ENCODE data around the gene COMMD1. TPM values are rescaled to one million over a fixed set of nuclear protein-coding genes. Genes with fewer than 3 reads are reported as not detected.
"Not testable (repeated sequence)": the region's sequence is repeated elsewhere in the genome, so short reads cannot be mapped to it uniquely, and the experiment has no call there.

The COMMD1 gene
- total RNA-seq, 2 donors from 2014 or later = 33.0 to 35.1 TPM

GRCh38 chr2:62001431-62001830, 96.0 kb downstream of the COMMD1 start:
- DNase-seq (ENCODE audit: low spot score) = no peak
- intact Hi-C loops (cut with DNase I) = no loop called here

- intact Hi-C loops (cut with DNase I); DNase-seq (ENCODE audit: low spot score): not testable (repeated sequence)
Measured at GRCh38 chr2:62004428-62004827, 99.0 kb downstream of the COMMD1 start.

GRCh38 chr2:62007555-62007954, 102.1 kb downstream of the COMMD1 start:
- intact Hi-C loops (cut with DNase I) = no loop called here
- DNase-seq (ENCODE audit: low spot score) = no peak

GRCh38 chr2:62010632-62011256, 105.3 kb downstream of the COMMD1 start:
- no peak for DNase-seq (ENCODE audit: low spot score)
- intact Hi-C loops (cut with DNase I) = no loop called here

GRCh38 chr2:62013641-62014040, 108.2 kb downstream of the COMMD1 start:
- intact Hi-C loops (cut with DNase I) = no loop called here
- no peak for DNase-seq (ENCODE audit: low spot score)

GRCh38 chr2:62014102-62014501, 108.6 kb downstream of the COMMD1 start:
- intact Hi-C loops (cut with DNase I) = no loop called here
- no peak for DNase-seq (ENCODE audit: low spot score)

GRCh38 chr2:62016957-62017356, 111.5 kb downstream of the COMMD1 start:
- DNase-seq (ENCODE audit: low spot score) = no peak
- intact Hi-C loops (cut with DNase I) = no loop called here

- intact Hi-C loops (cut with DNase I) = no loop called here
- DNase-seq (ENCODE audit: low spot score) = no peak
Measured at GRCh38 chr2:62029910-62030309, 124.4 kb downstream of the COMMD1 start.

GRCh38 chr2:62030902-62031301, 125.4 kb downstream of the COMMD1 start:
- no peak for DNase-seq (ENCODE audit: low spot score)
- intact Hi-C loops (cut with DNase I) = no loop called here

- DNase-seq (ENCODE audit: low spot score) = no peak
- intact Hi-C loops (cut with DNase I) = no loop called here
Measured at GRCh38 chr2:62032096-62032495, 126.6 kb downstream of the COMMD1 start.

- no peak for DNase-seq (ENCODE audit: low spot score)
- intact Hi-C loops (cut with DNase I) = no loop called here
Measured at GRCh38 chr2:62034715-62035114, 129.2 kb downstream of the COMMD1 start.

- DNase-seq (ENCODE audit: low spot score) = no peak
Measured at GRCh38 chr2:62036229-62036628, 130.8 kb downstream of the COMMD1 start.

GRCh38 chr2:62036761-62037250, 131.3 kb downstream of the COMMD1 start:
- DNase-seq (ENCODE audit: low spot score) = no peak
- intact Hi-C loops (cut with DNase I) = no loop called here

More at GRCh38 chr2:62036229-62036628, 130.8 kb downstream of the COMMD1 start:
- intact Hi-C loops (cut with DNase I) = no loop called here

- DNase-seq (ENCODE audit: low spot score) = no peak
- intact Hi-C loops (cut with DNase I) = no loop called here
Measured at GRCh38 chr2:62038975-62039771, 133.7 kb downstream of the COMMD1 start.

GRCh38 chr2:62040926-62041325, 135.5 kb downstream of the COMMD1 start:
- DNase-seq (ENCODE audit: low spot score) = no peak
- intact Hi-C loops (cut with DNase I) = no loop called here

- DNase-seq (ENCODE audit: low spot score); intact Hi-C loops (cut with DNase I): not testable (repeated sequence)
Measured at GRCh38 chr2:62041701-62042385, 136.4 kb downstream of the COMMD1 start.

- no peak for DNase-seq (ENCODE audit: low spot score)
- intact Hi-C loops (cut with DNase I) = no loop called here
Measured at GRCh38 chr2:62042400-62042799, 136.9 kb downstream of the COMMD1 start.

- DNase-seq (ENCODE audit: low spot score) = no peak
- intact Hi-C loops (cut with DNase I) = no loop called here
Measured at GRCh38 chr2:62042944-62043343, 137.5 kb downstream of the COMMD1 start.

- no peak for DNase-seq (ENCODE audit: low spot score)
- intact Hi-C loops (cut with DNase I) = no loop called here
Measured at GRCh38 chr2:62045017-62045543, 139.6 kb downstream of the COMMD1 start.

GRCh38 chr2:62046141-62046540, 140.7 kb downstream of the COMMD1 start:
- intact Hi-C loops (cut with DNase I) = no loop called here
- no peak for DNase-seq (ENCODE audit: low spot score)
